Measurements from ENCODE around the gene FXYD6. TPM values are rescaled to one million over a fixed set of nuclear protein-coding genes. Genes with fewer than 3 reads are reported as not detected.

Gene FXYD6
- total and polyA plus RNA-seq, 3 donors from 2014 or later, result 186 to 439 (median 191) TPM

- Histone ChIP-seq H3K4me1 (peaks cover 12% of the 10 kb centered on the region), H3K27me3 (no peaks in the 10 kb centered on the region), H3K36me3 (ENCODE audit: low read depth, missing control alignments) (no peaks in the 10 kb centered on the region), H3K27ac (no peak overlapping the region), H3K9me3 (no peaks in the 10 kb centered on the region), H3K4me3 (no peak overlapping the region)
- 88 to 93% methylated on average over 7 of the region's 7 CpGs for whole genome bisulfite sequencing, 2 donors
- TF ChIP-seq CTCF (IDR thresholded peaks at IDR 0.05) (no peak), POLR2A (IDR thresholded peaks at IDR 0.05) (no peak)
- intact Hi-C loops (cut with DNase I; ENCODE audit: low total_unique reads), result no loop called here
- DNase-seq, result no peak
Observed at GRCh38 chr11:117912497-117912896, 36.0 kb upstream of the FXYD6 start.

GRCh38 chr11:117911694-117912093, 35.2 kb upstream of the FXYD6 start:
- Histone ChIP-seq H3K4me1 (peaks cover 12% of the 10 kb centered on the region), H3K27me3 (no peaks in the 10 kb centered on the region), H3K36me3 (ENCODE audit: low read depth, missing control alignments) (no peaks in the 10 kb centered on the region), H3K27ac (no peak overlapping the region), H3K4me3 (no peak overlapping the region), H3K9me3 (no peaks in the 10 kb centered on the region)
- TF ChIP-seq CTCF (IDR thresholded peaks at IDR 0.05) (no peak), POLR2A (IDR thresholded peaks at IDR 0.05) (no peak)
- no peak for DNase-seq
- intact Hi-C loops (cut with DNase I; ENCODE audit: low total_unique reads), result no loop called here
- WGBS, 2 donors, result 90 to 92% methylated on average over 2 to 3 of the region's 3 CpGs

- WGBS, 2 donors, result 74 to 81% methylated on average over 12 of the region's 12 CpGs
- Histone ChIP-seq H3K27me3 (no peaks in the 10 kb centered on the region), H3K36me3 (ENCODE audit: low read depth, missing control alignments) (no peaks in the 10 kb centered on the region), H3K9me3 (no peaks in the 10 kb centered on the region), H3K4me3 (no peak overlapping the region), H3K4me1 (peaks cover 12% of the 10 kb centered on the region), H3K27ac (no peak overlapping the region)
- DNase-seq, result no peak
- intact Hi-C loops (cut with DNase I; ENCODE audit: low total_unique reads), result no loop called here
- no peak for TF ChIP-seq POLR2A (IDR thresholded peaks at IDR 0.05)
- no peak for TF ChIP-seq CTCF (IDR thresholded peaks at IDR 0.05)
Observed at GRCh38 chr11:117910941-117911655, 34.6 kb upstream of the FXYD6 start.

- 37 to 45% methylated on average over 4 of the region's 4 CpGs for WGBS, 2 donors
- Histone ChIP-seq H3K9me3 (no peaks in the 10 kb centered on the region), H3K4me3 (no peak overlapping the region), H3K27ac (no peak overlapping the region), H3K4me1 (peaks cover 12% of the 10 kb centered on the region), H3K27me3 (no peaks in the 10 kb centered on the region), H3K36me3 (ENCODE audit: low read depth, missing control alignments) (no peaks in the 10 kb centered on the region)
- intact Hi-C loops (cut with DNase I; ENCODE audit: low total_unique reads), result no loop called here
- no peak for TF ChIP-seq POLR2A (IDR thresholded peaks at IDR 0.05)
- TF ChIP-seq CTCF (IDR thresholded peaks at IDR 0.05), result no peak
- peak; percentile 39 for DNase-seq
Observed at GRCh38 chr11:117910525-117910924, 34.1 kb upstream of the FXYD6 start.

Data from testis (tissue), 3 donors.